ENCODE measurements around the gene KRT33B.

KRT33B gene

GRCh38 chr17:41339571-41340172 is 29.9 kb downstream of the KRT33B start:
- TF ChIP-seq ZNF555 (tag by site-specific recombination; conservative IDR thresholded peaks at IDR 0.05) (no peak), SCRT2 (tag by site-specific recombination; IDR thresholded peaks at IDR 0.05) (no peak), ZFP69B (tag by site-specific recombination; IDR thresholded peaks at IDR 0.05) (no peak), ZNF473 (tag by site-specific recombination; IDR thresholded peaks at IDR 0.05) (no peak), ZNF670 (tag by site-specific recombination; IDR thresholded peaks at IDR 0.05; ENCODE audit: low read depth) (no peak), ZNF843 (tag by site-specific recombination; IDR thresholded peaks at IDR 0.05) (no peak), ZNF707 (tag by site-specific recombination; IDR thresholded peaks at IDR 0.05) (no peak), ZNF114 (tag by site-specific recombination; IDR thresholded peaks at IDR 0.05) (no peak), ZNF416 (tag by site-specific recombination; IDR thresholded peaks at IDR 0.05) (no peak), ZNF704 (tag by site-specific recombination; IDR thresholded peaks at IDR 0.05) (no peak), ZNF521 (tag by site-specific recombination; IDR thresholded peaks at IDR 0.05) (no peak), GLIS2 (tag by site-specific recombination; IDR thresholded peaks at IDR 0.05) (no peak), ZNF610 (tag by site-specific recombination; IDR thresholded peaks at IDR 0.05; ENCODE audit: borderline replicate concordance) (no peak), ZNF280D (tag by site-specific recombination; IDR thresholded peaks at IDR 0.05) (no peak), ZNF302 (tag by site-specific recombination; IDR thresholded peaks at IDR 0.05; ENCODE audit: low read depth) (no peak), ZNF18 (tag by site-specific recombination; IDR thresholded peaks at IDR 0.05) (no peak), ZNF362 (tag by site-specific recombination; IDR thresholded peaks at IDR 0.05) (no peak)
- no peaks in the 10 kb centered on the region for H3K9me3 ChIP-seq (ENCODE audit: control insufficient read depth, insufficient read depth, low read depth, low read length)
- H3K4me3 ChIP-seq (ENCODE audit: low read depth, low read length): no peak overlapping the region
- H3K36me3 ChIP-seq (ENCODE audit: control insufficient read depth in 2 of 2, insufficient read depth in 1 of 2, low read length in 2 of 2): no peaks in the 10 kb centered on the region
- no peak overlapping the region for H3K27ac ChIP-seq (ENCODE audit: extremely low read depth, low read depth, low read length)
- no peaks in the 10 kb centered on the region for H3K4me1 ChIP-seq (ENCODE audit: control insufficient read depth, insufficient read depth, low read length)
- CTCF ChIA-PET: interaction anchor here (0.6 to 1.8 kb wide), 3 partner anchors 11 to 65 kb away, joined by 3 to 16 read pairs (median 7); no protein-coding TSS in a partner anchor
- POLR2A ChIA-PET: no interaction called here

- H3K36me3 ChIP-seq (ENCODE audit: control insufficient read depth in 2 of 2, insufficient read depth in 1 of 2, low read length in 2 of 2): no peaks in the 10 kb centered on the region
- H3K27ac ChIP-seq (ENCODE audit: extremely low read depth, low read depth, low read length): no peak overlapping the region
- H3K9me3 ChIP-seq (ENCODE audit: control insufficient read depth, insufficient read depth, low read depth, low read length): no peaks in the 10 kb centered on the region
- no peak overlapping the region for H3K4me3 ChIP-seq (ENCODE audit: low read depth, low read length)
- POLR2A ChIA-PET: no interaction called here
- CTCF ChIA-PET: interaction anchor here (0.6 to 1.8 kb wide), 4 partner anchors 9 to 66 kb away, joined by 3 to 7 read pairs (median 4); no protein-coding TSS in a partner anchor
- H3K4me1 ChIP-seq (ENCODE audit: control insufficient read depth, insufficient read depth, low read length): no peaks in the 10 kb centered on the region
- TF ChIP-seq ZNF48 (tag by site-specific recombination; IDR thresholded peaks at IDR 0.05) (no peak), ZNF155 (tag by site-specific recombination; IDR thresholded peaks at IDR 0.05) (no peak)
These were observed 30.6 kb downstream of the KRT33B start for GRCh38 chr17:41338961-41339485.
